HG02759 (cell line): Measurements from ENCODE around the gene ZFYVE27.

Experiments used
- ATAC-seq: cut with Tn5 transposase; IDR thresholded peaks from one replicate; pipeline ENCODE4 v1.9.1; 2021; ENCODE audit warnings: mild to moderate bottlenecking, moderate library complexity; ENCODE audit not compliant: unreplicated experiment

Gene ZFYVE27

GRCh38 chr10:97743169-97743943 lies 6.4 kb downstream of the ZFYVE27 start:
- ATAC-seq = no peak

- ATAC-seq = no peak
Measured at GRCh38 chr10:97744405-97745035, 7.6 kb downstream of the ZFYVE27 start.

DNA sequence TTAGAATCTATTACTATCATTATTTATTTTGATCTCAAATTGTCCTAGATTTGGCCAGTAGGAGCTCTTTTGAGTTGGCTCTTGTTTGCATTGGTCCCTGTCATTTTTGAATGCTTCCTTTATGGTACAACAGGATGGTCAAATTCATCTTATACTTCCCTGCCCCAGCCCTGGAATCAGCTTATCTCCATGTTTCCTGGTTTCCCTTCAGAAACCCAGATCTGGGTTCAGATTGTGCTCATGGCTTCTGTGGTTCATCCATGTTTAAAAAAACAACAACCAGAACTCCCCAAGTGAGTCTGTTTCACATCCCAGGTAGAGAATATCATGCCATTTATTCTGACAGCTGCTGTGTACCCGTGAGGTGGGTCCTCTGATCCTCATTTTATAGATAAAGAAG lies 10.6 kb downstream of the ZFYVE27 start:
- ATAC-seq = no peak

GRCh38 chr10:97748116-97748515 lies 11.2 kb downstream of the ZFYVE27 start:
- no peak for ATAC-seq

DNA sequence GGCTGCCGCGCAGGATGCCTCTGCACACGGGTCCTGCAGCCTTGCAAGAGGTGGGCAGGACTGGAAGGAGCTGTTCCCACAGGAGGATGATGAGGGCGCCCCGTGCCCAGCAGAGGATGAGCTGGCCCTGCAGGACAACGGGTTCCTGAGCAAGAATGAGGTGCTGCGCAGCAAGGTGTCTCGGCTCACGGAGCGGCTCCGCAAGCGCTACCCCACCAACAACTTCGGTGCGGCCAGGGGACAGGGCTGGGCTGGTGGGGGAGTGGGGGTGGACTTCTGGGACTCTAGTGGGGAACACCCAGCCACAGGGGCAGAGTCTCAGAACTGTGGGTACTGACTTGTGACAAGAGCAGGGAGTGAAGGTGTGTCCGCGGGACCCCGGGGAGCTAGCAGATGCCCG lies 16.0 kb downstream of the ZFYVE27 start:
- no peak for ATAC-seq

DNA sequence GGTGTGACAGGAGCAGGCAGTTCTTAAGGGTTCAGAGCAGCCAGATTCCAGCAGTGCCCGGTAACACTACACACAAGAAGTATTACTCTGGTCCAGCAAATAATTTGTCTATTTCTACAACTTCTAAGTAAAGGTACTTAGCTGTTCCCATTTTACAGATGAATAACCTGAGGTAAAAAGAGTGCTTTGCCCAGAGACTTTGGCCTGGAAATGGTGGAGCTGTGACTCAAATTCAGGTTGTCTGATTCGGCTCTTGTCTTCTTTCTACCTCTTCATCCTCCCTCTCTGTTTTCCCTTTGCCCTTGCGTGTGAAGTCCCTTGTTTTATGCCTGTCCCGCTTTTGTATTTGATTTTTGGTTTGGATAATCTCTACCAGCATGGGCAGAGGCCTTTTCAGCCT lies 17.8 kb downstream of the ZFYVE27 start:
- ATAC-seq = no peak

DNA sequence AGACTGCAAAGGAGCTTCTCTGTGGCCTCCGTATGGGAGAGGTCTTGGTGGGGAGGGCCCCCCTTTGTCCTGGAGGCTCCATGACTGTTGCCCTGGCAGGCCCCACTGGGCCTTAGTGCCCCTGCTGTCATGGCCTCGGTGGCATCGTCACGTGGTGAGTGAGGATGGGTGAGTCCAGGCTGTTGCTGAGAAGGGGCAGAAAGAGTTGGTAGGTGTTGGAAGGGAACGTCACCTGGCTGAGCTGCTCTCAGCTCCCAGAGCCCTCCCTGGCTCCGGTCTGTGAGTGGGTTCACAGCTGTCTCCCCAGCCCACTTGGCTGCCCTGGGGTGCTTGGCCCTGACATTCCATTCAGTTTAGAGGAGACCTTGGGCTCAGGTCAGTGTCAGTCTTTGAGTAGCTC lies 18.8 kb downstream of the ZFYVE27 start:
- ATAC-seq = no peak

GRCh38 chr10:97757471-97757870 lies 20.5 kb downstream of the ZFYVE27 start:
- ATAC-seq = no peak

GRCh38 chr10:97759158-97759887 lies 22.4 kb downstream of the ZFYVE27 start:
- no peak for ATAC-seq

DNA sequence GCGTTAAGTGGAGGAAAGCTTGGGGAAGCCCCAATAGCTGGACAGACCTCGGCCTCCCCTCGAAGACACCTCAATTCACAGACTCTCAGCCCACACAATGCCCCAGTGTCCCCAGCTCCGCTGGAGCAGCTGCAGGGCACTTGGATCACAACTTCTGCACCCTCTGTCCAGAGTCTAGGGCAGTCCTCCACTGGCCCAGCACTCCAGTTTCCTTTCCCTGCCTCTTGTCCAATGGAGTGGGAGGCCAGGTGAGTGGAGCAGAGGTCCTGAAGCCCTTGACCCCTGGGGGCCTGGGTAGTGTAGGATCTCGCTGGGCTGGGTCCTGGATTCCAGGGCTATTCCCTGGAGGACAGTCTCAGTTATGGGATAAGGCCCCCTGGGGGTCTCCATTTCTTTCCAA lies 23.0 kb downstream of the ZFYVE27 start:
- no peak for ATAC-seq

- no peak for ATAC-seq
Measured at GRCh38 chr10:97760461-97761257, 23.7 kb downstream of the ZFYVE27 start.

- no peak for ATAC-seq
Measured at GRCh38 chr10:97761331-97761865, 24.5 kb downstream of the ZFYVE27 start.

DNA sequence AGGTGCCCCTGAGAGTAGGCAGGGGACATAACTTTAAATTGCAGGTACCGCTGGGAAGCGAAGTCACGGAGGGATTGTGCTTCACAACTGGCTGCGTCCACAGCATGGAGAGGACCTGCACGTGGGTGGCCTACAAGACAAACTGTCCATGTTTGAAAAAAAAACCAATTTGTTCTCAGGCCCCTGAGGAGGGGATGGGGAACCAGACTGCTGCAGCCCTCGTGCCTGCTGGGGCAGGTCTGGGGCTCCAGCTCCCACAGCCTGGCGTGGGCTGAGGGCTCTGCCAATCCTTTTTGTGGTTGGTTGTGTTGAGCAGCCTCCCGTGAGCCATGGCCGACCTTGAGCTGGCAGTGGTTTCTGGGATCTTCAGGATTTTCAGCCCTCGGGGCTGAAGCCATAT lies 25.1 kb downstream of the ZFYVE27 start:
- no peak for ATAC-seq

DNA sequence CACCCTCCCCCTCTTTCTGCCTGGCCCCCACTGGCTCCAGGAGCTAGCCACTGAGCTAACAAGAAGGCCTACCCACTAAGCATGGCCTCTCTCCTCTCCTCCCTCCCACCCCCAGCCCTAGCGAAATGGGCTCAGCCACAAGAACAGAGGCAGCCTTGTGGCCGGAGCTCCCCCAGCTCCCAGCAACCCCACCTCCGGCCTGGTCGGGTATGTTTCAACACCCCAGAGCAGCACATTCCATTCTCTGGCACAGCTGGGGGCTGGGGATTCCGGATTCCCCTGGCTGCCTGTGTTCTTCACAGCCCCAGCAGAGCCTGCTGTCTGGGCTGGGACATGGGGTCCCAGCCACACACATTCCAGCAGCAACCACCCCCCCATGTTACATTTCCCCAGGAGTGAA lies 25.9 kb downstream of the ZFYVE27 start:
- ATAC-seq = no peak

- ATAC-seq = no peak
Measured at GRCh38 chr10:97763411-97763810, 26.5 kb downstream of the ZFYVE27 start.

DNA sequence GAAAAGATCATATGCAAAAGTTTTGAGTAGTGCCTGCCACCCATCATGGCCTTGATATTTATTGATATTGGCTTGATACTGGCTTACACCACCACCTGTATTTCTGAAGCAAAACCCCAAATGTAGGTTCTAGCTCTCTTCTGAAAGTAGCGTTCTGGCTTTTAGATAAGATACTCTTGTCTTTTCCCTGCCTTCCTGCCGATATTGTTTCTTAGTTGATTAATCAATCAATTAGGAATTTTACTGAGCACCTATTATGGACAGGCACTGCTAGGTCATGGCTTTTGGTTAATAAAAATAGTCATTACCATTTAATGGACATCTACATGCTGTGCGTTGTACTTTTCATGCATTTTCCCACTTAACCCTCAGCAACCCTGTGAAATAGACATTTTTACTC lies 27.0 kb downstream of the ZFYVE27 start:
- ATAC-seq = no peak

GRCh38 chr10:97764519-97764931 lies 27.6 kb downstream of the ZFYVE27 start:
- no peak for ATAC-seq

GRCh38 chr10:97765201-97765600 lies 28.3 kb downstream of the ZFYVE27 start:
- no peak for ATAC-seq

DNA sequence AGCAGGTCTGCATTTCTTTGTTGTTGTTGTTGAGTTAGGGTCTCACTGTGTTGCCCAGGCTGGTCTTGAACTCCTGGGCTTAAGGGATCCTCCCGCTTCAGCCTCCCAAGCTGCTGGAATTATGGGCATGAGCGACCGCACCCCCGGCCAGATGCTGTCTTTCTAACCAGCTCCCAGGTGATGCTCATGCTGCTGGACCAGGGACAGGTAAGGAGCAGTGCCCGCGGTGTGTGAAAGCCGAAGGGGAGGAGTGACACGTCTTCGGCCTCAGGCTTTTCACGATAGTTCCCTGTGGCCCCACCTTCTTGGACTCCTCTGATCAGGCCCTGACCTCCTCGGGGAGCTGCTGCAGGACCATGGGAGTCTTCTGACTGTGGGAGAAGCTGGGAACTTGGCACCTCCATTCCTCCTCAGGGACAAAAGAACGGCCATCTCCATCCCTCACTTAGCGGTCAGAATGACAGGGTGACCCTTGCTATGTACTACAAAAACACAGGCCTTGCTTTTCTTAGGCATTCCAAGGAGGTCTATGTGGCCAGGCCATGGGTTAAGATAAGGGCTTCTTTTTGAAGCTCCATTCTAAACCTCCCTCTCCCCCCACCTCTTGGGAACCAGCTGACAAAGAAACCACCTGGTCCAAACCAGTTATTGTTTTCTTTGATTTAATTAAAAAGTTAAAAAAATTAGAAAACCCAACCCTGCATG lies 29.3 kb downstream of the ZFYVE27 start:
- no peak for ATAC-seq
